Hematopoietic multipotent progenitor cell treated with erythropoietin and hydrocortisone succinate and interleukin-3 and kit ligand, for 4 days (in vitro differentiated cells): ENCODE data around the gene LRRC49.
"Not testable (repeated sequence)": the region's sequence is repeated elsewhere in the genome, so short reads cannot be mapped to it uniquely, and the experiment has no call there.

Experiments used
- DNase-seq: peaks from one replicate; pipeline ENCODE4 v3.0.0-alpha.2; 2015

LRRC49 gene

DNA sequence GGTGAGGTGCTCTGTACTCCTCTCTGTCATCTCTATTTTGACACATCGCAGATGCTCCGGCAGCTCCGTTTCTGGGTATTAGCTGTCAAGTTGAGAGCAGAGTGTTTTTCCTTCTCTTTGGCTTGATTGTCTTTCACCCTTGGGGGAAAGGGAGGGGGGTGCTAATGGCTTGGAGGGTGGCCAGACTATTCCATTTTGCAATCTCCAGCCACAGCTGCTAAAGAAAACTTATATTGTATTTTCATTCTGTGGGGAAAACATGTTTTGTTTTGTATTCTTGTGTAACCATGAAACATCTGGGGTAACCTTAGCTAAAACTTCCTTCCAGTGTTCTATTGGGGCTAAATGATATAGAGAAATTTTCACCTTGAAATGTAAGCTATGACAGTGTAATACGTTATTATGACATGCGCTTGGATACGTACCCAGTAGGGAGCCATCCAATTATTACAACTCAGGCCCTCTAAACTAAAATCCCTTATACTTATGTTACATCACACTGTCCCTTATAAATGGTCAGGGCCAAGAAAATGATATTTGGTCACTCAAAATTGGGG, 24.6 kb upstream of the LRRC49 start:
- DNase-seq, result peak; percentile 19

DNA sequence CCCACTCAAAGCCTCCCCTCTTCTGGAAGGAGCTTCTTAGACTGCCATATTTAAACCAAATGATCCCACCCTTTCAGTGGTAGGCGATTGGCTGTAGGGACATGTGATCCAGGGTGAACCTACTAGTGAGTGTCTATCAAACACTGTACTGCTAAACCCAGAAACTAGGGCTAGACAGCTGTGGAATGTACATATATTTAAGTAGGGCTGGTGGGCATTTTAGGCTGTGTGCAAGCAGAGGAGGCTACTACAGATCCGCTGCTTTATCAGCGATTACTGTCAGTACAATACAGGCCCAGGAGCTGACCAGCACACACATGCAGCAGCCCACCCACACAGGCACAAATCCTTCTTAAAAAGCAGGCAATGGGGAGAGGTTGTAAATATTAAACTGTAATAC, 23.3 kb upstream of the LRRC49 start:
- DNase-seq, result no peak

DNA sequence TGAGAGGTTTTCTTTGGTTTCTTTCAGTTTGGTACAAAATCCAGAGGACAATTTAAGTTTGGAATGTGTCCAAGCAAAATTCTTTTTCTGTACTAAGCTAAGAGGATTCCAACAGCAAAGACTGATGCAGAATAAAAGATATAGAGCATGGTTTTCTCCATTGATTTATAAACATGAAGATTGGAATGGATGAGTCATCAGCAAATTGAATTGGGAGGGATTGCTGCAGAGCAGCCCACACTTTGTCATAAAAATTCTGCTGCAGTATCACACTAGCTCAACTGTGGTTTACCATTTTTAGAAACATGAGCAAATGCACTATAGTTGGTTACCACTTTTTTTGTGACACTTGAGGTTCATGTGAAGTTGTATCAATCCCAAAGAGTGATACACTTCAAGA, 22.6 kb upstream of the LRRC49 start:
- DNase-seq, result no peak

DNA sequence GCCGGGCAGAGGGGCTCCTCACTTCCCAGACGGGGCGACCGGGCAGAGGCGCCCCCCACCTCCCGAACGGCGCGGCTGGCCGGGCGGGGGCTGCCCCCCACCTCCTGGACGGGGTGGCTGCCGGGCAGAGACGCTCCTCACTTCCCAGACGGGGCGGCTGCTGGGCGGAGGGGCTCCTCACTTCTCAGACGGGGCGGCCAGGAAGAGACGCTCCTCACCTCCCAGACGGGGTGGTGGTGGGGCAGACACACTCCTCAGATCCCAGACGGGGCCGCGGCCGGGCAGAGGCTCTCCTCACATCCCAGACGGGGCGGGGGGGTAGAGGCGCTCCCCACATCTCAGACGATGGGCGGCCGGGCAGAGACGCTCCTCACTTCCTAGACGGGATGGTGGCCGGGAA, 21.1 kb upstream of the LRRC49 start:
- DNase-seq, result not testable (repeated sequence)

DNA sequence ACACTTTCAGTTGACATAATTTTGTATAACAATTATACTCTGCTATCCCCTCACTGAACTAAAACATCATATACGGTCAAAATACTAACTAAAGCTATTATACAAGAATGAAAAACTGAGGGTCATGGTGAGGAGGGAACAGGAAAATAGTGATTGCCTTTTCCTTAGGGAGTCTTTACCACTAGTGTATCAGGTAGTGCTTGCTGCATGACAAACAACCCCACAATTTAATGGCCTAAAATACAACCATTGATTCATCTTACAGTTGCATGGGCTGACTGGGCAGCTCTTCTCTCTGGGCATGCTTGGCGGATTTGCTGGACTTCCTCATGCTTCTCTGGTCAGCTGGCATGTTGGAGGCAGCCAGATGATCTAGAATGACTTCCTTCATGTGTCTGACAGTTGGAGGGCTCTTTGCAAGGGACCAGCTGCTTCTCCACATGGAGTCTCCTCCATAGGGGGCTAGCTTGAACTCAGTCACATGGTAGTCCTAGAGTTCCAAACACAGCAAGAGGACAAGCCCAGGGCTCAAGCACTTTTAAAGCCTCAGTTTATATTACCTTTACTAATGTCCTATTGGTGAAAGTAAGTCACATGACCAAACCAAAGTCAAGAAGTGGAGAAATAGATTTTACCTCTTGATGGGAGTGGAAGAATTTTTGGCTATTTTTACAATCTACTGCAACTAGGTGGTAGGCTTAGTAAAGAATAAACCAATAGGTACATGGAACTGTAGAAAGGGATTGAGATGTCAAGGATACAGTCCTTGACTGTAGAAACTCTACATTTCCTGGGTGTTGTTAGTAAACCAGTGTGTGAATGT, 19.2 kb upstream of the LRRC49 start:
- no peak for DNase-seq

DNA sequence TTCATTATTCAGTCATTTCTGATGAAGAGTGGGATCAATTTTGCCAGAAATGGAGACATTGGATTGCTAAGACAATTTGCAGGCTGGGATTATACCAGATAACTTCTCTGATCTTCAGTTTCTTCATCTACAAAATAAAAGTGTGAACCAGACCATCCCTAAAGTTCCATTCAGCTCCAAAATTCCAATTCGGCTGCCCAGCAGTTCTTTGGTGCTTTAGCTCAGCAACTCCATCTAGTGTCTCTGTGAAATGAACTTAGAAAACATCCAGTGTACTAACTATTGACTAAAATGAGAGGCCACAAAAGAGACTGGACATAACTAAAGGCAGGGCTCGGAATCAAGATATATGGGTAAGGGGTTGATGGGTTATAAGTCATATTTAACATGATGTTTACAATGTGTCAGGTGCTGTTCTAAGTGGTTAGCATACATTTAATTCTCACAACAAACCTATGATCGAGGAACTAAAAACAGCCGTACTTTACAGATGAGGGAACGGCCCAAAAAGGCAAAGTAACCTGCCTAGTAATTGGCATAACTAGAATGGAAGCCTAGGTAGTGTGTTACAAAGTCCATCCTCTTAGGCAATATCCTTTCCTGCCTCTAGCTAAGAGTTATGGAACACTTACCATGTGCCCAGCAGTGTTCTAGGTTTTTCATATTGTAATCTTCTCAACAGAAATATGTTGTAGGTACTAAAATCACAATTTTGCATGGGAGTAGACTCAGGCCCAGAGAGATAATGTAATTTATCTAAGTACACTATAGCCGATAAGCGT, 17.4 kb upstream of the LRRC49 start:
- no peak for DNase-seq

DNA sequence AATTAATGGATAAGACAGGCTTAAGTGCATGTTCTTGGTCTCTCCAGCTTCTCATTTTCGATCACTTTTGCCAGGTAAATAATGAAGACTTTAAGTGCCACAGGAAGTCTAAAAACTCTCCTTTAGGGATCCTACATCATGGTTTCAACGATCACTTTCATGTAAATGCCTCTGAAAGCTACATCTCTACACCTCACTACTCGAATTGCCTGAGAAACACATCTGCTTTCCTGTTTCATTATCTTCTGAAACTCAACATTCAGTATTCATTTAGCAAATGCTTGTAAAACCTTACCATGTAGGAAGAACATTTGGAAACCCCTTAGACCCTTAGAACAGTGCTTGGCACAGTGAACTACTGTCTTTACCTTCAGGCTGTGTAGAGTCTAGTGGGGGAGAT, 16.6 kb upstream of the LRRC49 start:
- no peak for DNase-seq

DNA sequence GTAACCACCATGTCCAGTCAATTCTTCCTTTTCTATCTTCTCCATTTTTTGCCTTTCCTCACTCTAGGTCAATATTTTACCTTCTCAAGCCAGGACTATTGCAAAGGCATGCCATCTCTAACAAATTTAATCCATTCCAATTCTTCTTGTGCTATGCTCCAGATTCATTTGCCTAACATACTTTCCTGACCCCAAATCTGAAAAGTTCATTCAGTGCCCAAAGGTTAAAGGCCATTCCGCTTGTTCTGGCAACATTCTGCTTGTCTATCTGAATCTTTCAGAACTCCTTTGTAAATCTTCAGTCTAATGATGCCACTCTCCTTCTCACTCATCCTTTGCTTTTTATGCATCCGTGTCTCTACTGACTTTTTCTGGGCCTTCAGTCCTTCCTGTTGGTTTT, 15.9 kb upstream of the LRRC49 start:
- no peak for DNase-seq

DNA sequence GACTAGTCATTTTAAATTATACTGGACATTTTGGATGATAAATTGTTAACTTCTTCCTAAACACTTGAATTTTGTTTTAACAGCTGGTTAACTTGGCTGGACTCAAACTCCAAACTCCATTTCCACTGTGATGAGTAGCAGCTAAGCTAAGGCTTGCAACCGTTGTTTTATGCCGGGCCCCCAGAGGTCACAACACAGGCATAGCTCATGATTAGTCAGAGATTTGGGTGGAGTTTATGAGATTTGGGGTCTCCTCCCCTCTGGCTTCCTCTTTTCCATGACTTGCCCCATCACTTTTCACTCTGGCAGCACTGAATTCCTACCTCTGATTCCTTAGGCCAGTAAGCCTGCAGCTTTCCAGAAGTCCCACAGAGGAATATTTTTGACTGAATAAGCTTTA, 13.2 kb upstream of the LRRC49 start:
- no peak for DNase-seq

DNA sequence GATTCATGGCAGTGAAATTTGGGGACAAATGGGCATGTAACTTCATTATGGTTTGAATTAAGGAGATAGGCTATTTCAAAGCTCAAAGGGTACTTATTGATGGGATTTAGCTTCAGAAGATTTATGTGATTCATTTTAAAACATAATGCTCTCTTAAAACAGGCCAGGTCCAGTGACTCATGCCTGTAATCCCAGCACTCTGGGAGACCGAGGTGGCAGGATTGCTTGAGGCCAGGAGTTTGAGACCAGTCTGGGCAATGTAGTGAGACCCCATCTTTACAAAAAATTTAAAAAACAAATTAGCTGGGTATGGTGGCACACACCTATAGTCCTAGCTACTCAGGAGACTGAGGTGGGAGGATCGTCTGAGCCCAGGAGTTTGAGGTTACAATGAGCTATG, 11.8 kb upstream of the LRRC49 start:
- no peak for DNase-seq

DNA sequence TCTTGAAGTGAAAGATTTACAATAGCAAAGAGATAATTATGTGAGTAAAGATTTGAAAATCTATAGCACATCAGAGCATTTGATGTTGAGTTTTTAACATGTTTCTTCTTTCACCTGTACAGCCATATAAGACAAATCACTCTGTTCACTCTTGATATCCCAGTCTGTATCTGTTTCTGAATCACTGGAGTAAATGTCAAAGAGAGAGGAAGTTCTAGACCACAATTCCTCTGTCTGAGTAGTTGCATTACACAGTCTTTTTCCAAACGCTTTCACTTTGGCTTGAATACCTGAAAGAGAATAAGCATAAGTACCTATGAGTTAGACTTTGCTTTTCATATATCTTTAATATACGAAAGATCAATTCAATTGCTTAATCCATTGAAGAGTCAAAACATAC, 10.3 kb upstream of the LRRC49 start:
- no peak for DNase-seq

DNA sequence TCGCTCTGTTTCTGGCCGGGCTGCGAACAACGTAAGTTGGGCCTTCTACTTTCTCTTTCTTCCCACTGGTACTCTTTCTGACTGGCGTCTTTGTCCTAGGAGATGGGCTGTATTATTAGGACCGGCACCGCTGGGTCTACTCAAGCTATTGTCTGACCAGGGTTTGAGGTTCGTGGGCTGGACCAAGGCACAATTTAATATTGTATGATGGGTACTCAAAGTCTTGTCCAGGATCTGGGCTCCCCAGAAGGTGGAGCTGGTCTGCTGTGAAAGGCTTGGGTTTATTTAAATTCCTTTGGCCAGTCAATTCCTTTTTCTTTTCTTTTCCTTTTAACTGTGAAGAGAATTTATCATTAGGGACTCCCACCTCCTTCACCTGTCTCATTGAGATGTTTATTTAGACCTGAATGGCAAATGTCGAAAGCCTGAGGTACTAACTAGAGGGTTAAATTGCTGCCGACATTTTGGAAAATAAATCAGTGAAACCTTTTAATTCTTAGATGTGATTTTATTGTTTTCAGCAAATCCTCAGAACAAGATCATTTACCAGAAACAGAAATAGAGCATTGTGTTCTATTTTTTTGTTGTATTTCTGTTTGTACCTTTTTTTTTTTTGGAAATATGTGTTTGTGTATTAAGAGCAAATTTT, 410 bp downstream of the LRRC49 start:
- peak; percentile 65 for DNase-seq

DNA sequence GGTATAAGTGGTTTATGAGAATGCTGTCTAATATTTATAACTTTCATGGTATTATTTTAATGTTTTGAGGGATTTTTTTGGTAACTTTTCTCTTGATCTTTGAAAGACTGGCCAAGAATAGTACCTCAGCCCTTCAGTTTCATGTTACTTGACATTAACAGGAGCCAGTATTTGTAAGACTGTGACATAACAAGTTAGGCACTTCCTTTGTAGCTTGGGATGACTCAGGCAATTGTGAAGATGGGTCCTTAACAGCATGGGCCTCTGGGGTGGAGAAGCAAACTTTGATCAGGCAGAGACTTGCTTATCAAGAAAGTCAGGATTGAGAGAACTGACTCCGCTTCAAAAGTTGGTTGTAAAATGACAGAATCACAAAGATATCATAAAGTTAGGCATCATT, 9.5 kb downstream of the LRRC49 start:
- DNase-seq, result peak; percentile 11

DNA sequence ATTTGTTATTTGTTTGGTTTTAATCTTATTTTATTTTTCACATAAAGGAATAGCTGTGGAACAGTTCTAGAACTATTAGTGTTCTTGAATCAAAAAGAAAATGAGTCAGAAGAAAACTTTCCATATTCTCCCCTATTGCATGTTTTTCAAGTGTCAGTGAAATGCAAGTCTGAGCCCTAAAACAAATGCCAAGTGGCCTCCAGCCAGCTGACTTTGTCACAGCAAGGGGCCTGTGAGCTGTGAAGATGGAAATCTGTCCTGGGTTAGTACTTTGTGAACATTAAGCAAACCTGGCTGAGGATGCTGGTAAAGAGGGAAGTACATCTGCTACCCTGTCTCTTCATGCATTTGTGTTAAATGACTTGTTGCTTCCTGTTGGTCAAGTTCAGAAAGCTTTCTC, 14.2 kb downstream of the LRRC49 start:
- DNase-seq, result no peak

DNA sequence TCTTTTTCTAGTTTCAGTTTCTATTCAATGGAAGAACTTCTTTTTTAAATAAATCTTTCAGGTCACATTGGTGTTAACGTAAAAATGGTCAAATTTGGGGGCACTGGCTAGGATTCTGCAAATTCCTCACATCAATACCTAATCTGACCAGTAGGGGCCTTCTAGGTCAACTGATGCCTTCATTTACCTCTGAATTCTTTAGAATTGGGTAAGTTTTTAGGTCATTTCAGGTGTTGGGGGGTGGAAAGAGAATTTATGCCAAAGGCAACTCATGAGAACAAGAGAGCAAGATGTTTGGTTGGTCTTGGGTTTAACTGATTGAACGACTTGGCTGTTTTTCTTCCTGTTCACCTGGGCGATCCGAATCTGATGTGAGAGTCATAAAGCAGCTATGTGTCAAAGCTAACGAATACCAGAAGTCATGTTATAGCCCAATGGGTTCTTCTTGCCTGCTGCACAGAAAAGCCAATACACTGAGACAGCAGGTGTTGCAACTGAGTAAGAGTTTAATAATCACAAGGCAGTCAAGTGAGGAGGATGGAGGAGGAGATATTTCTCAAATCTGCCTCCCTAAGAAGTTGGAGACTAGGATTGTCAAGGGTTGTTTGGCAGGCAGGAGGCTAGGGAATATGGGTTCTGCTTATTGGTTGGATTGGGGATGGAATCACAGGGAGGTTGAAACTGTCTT, 15.3 kb downstream of the LRRC49 start:
- no peak for DNase-seq

DNA sequence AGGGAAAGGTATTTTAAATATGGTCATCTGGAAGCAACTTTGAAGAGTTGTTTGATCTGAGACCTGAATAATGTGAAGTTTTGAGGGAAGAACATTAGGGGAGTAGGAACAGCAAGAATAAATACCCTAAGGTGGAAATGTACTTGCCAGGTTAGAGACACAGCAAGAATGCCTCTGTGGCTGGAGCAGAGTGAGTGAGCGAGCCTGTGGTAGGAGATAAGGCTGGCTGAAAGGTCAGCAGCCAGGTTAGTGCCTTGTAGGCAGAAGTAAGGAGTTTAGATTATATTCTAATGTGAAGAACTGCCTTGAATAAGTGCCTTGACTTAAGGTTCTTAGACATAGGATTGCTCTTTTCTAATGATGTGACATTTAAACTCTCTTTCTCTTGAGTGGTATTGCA, 18.3 kb downstream of the LRRC49 start:
- no peak for DNase-seq

DNA sequence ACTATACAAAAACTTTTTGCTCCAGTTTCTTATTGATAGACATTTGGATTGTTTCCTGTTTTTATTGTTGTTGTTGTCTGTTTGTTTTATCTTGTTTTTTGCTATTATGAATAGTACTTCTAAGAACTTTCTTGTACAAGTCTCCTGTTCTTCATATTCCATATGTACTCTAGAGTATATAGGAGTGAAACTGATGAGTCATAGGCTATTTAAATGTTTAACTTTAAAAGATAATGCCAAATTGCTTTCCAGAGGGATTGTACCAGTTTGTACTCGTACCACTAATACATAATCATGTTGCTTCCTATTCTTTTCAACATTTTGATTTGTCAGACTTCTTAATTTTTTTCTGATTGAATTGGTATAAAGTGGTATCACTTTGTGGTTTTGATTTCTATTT, 19.6 kb downstream of the LRRC49 start:
- no peak for DNase-seq

DNA sequence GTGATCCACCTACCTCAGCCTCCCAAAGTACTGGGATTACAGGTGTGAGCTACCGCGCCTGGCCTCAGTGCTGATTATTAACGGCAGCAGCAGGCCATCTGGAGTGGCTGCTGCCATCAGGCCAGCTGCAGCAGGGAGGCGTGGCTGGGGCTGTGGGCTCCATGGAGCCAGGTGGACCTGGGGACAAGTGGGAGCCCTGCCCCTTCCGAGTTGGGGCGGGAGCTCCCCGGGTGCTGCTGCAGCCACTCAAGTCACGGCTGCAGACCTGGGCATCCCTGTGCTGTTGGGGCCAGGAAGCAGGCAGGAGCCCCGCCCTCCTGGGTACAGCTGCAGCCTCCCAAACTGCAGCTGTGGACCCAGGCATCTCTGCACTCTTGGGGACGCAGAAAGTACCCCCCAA, 23.9 kb downstream of the LRRC49 start:
- no peak for DNase-seq

DNA sequence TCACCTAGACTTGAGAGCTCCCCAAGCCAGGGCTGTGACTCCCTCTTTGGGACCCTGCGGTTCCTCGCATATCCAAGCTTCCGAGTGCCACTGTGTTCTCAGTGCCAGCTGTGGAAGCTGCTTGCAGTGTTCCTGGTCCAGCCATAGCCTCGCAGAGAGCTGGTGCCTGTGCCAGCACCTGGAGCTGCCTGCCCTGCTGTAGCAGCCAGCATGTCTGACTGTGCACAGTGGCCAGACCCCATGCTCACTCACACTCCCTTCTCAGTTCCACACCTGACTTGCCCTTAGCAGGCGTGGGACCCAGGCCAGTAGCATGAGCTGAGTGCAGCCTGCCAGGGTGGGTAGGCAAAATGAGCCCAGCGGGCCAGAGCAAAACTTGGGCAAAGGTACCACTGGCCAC, 25.3 kb downstream of the LRRC49 start:
- no peak for DNase-seq

DNA sequence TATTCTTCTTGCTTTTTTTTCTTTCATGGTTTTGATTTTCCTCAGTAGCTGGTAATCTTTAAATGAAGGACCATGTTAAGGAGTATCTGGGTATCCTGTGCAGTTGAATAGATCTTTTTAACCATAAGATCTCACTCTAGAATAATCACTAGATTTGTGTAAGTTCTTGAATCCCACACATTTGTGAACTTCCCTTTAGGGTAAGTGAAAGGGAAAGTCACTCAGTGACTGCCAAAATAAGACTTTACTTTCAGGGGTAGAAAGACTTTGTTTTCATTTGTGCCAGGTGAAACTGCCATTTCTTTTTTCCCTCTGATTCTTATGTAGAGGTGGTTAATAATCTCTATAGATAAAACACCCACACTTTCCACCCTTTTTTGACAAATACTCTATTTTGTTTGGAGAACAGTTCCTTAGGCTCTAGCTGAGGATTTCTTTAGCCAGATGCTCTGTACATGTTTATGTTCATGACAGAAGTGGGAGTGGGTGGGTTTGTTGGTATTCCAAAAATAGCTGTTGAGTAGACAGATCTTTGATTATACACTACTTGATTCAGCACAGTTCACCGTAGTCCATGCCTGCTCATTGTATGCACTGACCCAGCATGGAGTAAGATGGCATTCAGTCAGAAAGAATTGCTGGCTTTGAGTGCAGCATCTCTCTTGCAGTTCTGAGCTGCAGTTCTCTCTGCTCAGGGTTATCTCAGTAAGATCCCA, 28.5 kb downstream of the LRRC49 start:
- DNase-seq, result no peak

DNA sequence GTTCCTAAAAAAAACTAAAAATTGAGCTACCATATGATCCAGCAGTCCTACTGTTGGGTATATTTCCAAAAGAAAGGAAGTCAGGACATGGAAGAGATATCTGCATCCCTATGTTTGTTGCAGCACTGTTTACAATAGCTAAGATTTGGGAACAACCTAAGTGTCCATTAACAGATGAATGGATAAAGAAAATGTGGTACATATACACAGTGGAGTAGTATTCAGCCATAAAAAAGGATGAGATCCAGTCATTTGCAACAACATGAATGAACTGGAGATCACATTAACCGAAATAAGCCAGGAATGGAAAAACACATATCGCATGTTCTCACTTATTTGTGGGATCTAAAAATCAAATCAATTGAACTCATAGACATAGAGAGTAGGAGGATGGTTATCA, 29.5 kb downstream of the LRRC49 start:
- DNase-seq, result no peak

DNA sequence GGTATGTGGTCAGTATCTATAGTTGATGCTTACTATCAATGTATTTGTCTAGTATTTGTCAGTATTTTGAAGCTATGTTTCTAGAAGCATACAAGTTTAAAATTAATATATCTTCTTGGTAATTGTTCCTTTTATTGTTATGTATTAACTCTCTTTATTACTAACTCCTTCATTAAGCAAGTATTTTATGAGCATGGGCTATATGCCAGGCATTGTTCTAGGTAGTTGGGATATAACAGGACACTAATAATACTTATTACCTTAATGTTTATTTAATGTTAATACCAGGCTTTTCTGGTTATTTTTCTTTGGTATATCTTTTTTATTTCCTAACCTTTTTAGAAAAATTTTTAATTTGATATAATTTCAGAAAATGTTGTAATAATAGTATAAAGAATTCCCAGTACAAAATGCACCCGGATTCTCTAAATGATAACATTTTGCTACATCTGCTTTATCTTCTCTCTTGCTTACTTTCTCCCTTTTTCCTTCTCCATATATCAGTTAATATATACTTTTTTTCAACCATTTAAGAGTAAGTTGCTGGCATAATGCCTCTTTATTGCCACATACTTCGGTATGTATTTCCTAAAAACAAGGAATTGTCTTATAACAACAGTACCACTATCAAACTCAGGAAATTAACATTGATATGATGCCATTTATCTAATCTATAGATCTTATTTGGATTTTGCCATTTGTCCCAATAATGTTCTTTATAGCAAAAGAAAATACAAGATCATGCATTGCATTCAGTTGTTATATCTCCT, 30.9 kb downstream of the LRRC49 start:
- DNase-seq, result no peak
